ENCODE data around the gene CYB5R2. TPM values are rescaled to one million over a fixed set of nuclear protein-coding genes. Genes with fewer than 3 reads are reported as not detected.

Gene CYB5R2
- polyA plus RNA-seq, 2 of the 4 experiments (the other 2 are of a cell fraction): 2.4 to 6.3 TPM

DNA sequence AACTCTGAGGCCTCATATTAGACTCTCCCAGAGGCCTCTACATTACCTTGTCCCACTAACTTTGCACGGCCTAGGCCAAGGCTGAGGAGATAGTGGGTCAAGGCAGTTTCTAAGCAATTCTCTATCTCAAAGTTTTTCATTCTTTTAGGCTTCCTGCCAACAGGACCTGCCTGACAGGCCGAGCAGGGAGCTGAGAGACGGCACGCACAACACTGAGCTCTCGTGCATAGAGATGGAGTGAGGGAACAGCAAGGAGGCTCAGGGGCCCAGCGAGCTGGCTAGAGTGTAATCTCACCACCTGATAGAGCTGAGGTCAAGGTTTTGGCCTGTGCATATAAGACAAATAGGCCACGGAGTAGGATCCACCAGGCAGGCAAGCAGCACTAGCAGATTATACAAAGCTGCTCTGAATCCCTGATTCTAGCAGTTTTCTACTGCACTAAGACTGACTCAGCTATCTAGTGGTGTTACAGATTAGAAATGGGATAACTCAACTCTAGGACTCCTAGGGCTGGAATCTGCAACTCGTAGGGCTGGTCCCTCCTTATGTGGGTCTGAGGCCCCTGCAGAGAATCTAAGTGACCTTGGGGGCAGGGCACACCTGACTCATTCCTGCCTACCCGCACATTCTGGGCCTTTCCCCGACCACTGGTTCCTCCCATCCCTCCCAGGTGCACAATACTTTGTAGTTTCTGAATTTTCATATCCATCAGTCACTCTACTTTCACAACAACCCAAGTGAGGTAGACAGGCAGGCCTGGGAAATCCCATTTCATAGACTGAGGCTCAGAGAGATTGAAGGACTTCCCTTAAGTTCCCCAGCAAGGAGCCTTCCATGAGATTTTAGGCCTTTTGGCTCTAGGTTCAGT, 1.7 kb downstream of the CYB5R2 start:
- ATAC-seq (no peak; a peak in 1 of 6 replicates), FAIRE-seq (no peak)

GRCh38 chr11:7670641-7671040, 2.7 kb downstream of the CYB5R2 start:
- ChIA-PET CTCF (interaction anchor here (1.0 to 10.6 kb wide), 5 partner anchors 11 to 158 kb away, joined by 3 to 209 read pairs (median 6); partner anchors contain the start of gene PPFIBP2), POLR2A (no interaction called here)
- Histone ChIP-seq H3K4me1 (peaks cover 4% of the 10 kb centered on the region; the same call in 1 of the 3 replicates), H3K4me3 (no peak overlapping the region), H3K9me3 (no peaks in the 10 kb centered on the region), H3K27ac (no peak overlapping the region), H3K4me2 (no peak overlapping the region)
- WGBS (ENCODE audit: missing lambda C conversion rate): 67% methylated on average over 4 of the region's 4 CpGs
- FAIRE-seq: no peak
- ATAC-seq: no peak
- no peak for TF ChIP-seq SREBF2 (IDR thresholded peaks at IDR 0.05)
- TF ChIP-seq FOSL2 (IDR thresholded peaks at IDR 0.05): no peak
- TF ChIP-seq FOSL2 (CRISPR knock-in tag; IDR thresholded peaks at IDR 0.05): no peak
- TF ChIP-seq, protein P1, sequence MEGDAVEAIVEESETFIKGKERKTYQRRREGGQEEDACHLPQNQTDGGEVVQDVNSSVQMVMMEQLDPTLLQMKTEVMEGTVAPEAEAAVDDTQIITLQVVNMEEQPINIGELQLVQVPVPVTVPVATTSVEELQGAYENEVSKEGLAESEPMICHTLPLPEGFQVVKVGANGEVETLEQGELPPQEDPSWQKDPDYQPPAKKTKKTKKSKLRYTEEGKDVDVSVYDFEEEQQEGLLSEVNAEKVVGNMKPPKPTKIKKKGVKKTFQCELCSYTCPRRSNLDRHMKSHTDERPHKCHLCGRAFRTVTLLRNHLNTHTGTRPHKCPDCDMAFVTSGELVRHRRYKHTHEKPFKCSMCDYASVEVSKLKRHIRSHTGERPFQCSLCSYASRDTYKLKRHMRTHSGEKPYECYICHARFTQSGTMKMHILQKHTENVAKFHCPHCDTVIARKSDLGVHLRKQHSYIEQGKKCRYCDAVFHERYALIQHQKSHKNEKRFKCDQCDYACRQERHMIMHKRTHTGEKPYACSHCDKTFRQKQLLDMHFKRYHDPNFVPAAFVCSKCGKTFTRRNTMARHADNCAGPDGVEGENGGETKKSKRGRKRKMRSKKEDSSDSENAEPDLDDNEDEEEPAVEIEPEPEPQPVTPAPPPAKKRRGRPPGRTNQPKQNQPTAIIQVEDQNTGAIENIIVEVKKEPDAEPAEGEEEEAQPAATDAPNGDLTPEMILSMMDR (IDR thresholded peaks at IDR 0.05): no peak
- no peak for TF ChIP-seq PHF8 (IDR thresholded peaks at IDR 0.05; ENCODE audit: borderline replicate concordance, low read depth)
- no peak for TF ChIP-seq ZSCAN20 (CRISPR knock-in tag; IDR thresholded peaks at IDR 0.05)
- TF ChIP-seq TP53 (CRISPR knock-in tag; IDR thresholded peaks at IDR 0.05): no peak
- TF ChIP-seq HOXB5 (CRISPR knock-in tag; IDR thresholded peaks at IDR 0.05): no peak
- no peak for TF ChIP-seq HDAC2 (IDR thresholded peaks at IDR 0.05)
- no peak for TF ChIP-seq FOXS1 (CRISPR knock-in tag; IDR thresholded peaks at IDR 0.05)
- TF ChIP-seq KDM5A (IDR thresholded peaks at IDR 0.05): no peak
- TF ChIP-seq EP300 (IDR thresholded peaks at IDR 0.05): no peak
- no peak for TF ChIP-seq EHF (CRISPR knock-in tag; IDR thresholded peaks at IDR 0.05)
- TF ChIP-seq HEYL (CRISPR knock-in tag; IDR thresholded peaks at IDR 0.05): no peak
- TF ChIP-seq ZC3H11A (IDR thresholded peaks at IDR 0.05): no peak
- TF ChIP-seq ATOH8 (CRISPR knock-in tag; IDR thresholded peaks at IDR 0.05; ENCODE audit: low read depth): no peak
- TF ChIP-seq NR3C1 (IDR thresholded peaks at IDR 0.05): no peak
- no peak for TF ChIP-seq RARB (CRISPR knock-in tag; IDR thresholded peaks at IDR 0.05)
- no peak for DNase-seq (ENCODE audit: low read depth in 1 of 2, low spot score in 1 of 2)

More for the DNA sequence above, 1.7 kb downstream of the CYB5R2 start:
- H3K4me2 ChIP-seq: no peak overlapping the region
- TF ChIP-seq ZNF302 (CRISPR knock-in tag; IDR thresholded peaks at IDR 0.05) (no peak), EHMT2 (IDR thresholded peaks at IDR 0.05; ENCODE audit: low read depth) (no peak), HOXA7 (CRISPR knock-in tag; IDR thresholded peaks at IDR 0.05) (no peak), POLR2A (IDR thresholded peaks at IDR 0.05; ENCODE audit: low read length) (no peak), MAZ (IDR thresholded peaks at IDR 0.05; ENCODE audit: borderline replicate concordance, low read depth, low read length) (no peak), CHD2 (IDR thresholded peaks at IDR 0.05; ENCODE audit: low read length, partially characterized antibody) (no peak), NFE2L2 (conservative IDR thresholded peaks at IDR 0.05; ENCODE audit: low read length) (no peak), CHD4 (IDR thresholded peaks at IDR 0.05; ENCODE audit: borderline replicate concordance) (no peak), HOXB13 (CRISPR knock-in tag; IDR thresholded peaks at IDR 0.05; ENCODE audit: low read depth) (no peak), ZC3H11A (IDR thresholded peaks at IDR 0.05) (no peak), MYC (IDR thresholded peaks at IDR 0.05; ENCODE audit: borderline replicate concordance, low read length) (no peak), GATA3 (IDR thresholded peaks at IDR 0.05; ENCODE audit: borderline replicate concordance) (no peak)
- 0 out of 3 replicates have a peak, but pooled peaks cover 4% of the 10 kb centered on the region for H3K4me1 ChIP-seq
- no peaks in the 10 kb centered on the region for H3K9me3 ChIP-seq
- 89% methylated on average over 10 of the region's 10 CpGs for WGBS (ENCODE audit: missing lambda C conversion rate)
- H3K4me3 ChIP-seq: no peak overlapping the region
- no peak overlapping the region for H3K27ac ChIP-seq
- POLR2A ChIA-PET: no interaction called here
- DNase-seq (ENCODE audit: low read depth in 1 of 2, low spot score in 1 of 2): no peak
- CTCF ChIA-PET: interaction anchor here (0.9 to 10.6 kb wide), 5 partner anchors 16 to 574 kb away, joined by 3 to 209 read pairs (median 3); partner anchors contain the start of gene PPFIBP2

Measured in A549 (cell line).